22Rv1 (cell line): ENCODE data around the gene MRPL21.

Source experiments
- H3K27ac ChIP-seq: fragments of 450-650 bp; 2 replicates; pipeline ENCODE4 v1.5.1; 2017
- CTCF ChIP-seq: fragments of 450-650 bp; IDR thresholded peaks from 2 replicates; pipeline ENCODE4 v1.5.1; 2017; ENCODE audit warnings: mild to moderate bottlenecking
- ZFX ChIP-seq: fragments of 450-650 bp; IDR thresholded peaks from 2 replicates; pipeline ENCODE4 v1.6.1; 2017; ENCODE audit warnings: antibody characterized with exemption, borderline replicate concordance

MRPL21 gene

GRCh38 chr11:68933605-68934320 is 30.1 kb upstream of the MRPL21 start:
- TF ChIP-seq ZFX, result no peak
- no peak for TF ChIP-seq CTCF

GRCh38 chr11:68932933-68933577 is 29.4 kb upstream of the MRPL21 start:
- no peak overlapping the region for H3K27ac ChIP-seq
- no peak for TF ChIP-seq CTCF
- TF ChIP-seq ZFX, result no peak

More at GRCh38 chr11:68933605-68934320, 30.1 kb upstream of the MRPL21 start:
- no peak overlapping the region for H3K27ac ChIP-seq

- no peak for TF ChIP-seq ZFX
- no peak for TF ChIP-seq CTCF
- H3K27ac ChIP-seq, result no peak overlapping the region
These were observed 28.7 kb upstream of the MRPL21 start for GRCh38 chr11:68932358-68932757.

GRCh38 chr11:68931911-68932310 is 28.3 kb upstream of the MRPL21 start:
- TF ChIP-seq ZFX, result no peak
- TF ChIP-seq CTCF, result no peak
- no peak overlapping the region for H3K27ac ChIP-seq

- TF ChIP-seq CTCF (no peak), ZFX (no peak)
- no peak overlapping the region for H3K27ac ChIP-seq
These were observed 27.6 kb upstream of the MRPL21 start for GRCh38 chr11:68930991-68931855.

GRCh38 chr11:68929706-68930570 is 26.3 kb upstream of the MRPL21 start:
- no peak overlapping the region for H3K27ac ChIP-seq
- TF ChIP-seq ZFX (no peak), CTCF (no peak)
